Ureter (tissue), 1 donor: ENCODE results near the gene MRPS27. TPM values are rescaled to one million over a fixed set of nuclear protein-coding genes. Genes with fewer than 3 reads are reported as not detected.

Experiments
- DNase-seq: peaks from one replicate; pipeline ENCODE4 v3.0.0-alpha.2; 2020; ENCODE audit warnings: low spot score
- total RNA-seq: library from RNA; stranded (reverse); gene quantifications from one replicate; pipeline ENCODE4 v1.2.4, GENCODE V29; 2023
- donor health status: DM: yes; HTN: yes; CAD: no.

MRPS27 gene
- total RNA-seq, 1 donor from 2014 or later: 69.0 TPM

- DNase-seq: no peak
Measured at GRCh38 chr5:72232838-72233237, 87.2 kb downstream of the MRPS27 start.

- no peak for DNase-seq
Measured at GRCh38 chr5:72231991-72232703, 87.9 kb downstream of the MRPS27 start.

DNA sequence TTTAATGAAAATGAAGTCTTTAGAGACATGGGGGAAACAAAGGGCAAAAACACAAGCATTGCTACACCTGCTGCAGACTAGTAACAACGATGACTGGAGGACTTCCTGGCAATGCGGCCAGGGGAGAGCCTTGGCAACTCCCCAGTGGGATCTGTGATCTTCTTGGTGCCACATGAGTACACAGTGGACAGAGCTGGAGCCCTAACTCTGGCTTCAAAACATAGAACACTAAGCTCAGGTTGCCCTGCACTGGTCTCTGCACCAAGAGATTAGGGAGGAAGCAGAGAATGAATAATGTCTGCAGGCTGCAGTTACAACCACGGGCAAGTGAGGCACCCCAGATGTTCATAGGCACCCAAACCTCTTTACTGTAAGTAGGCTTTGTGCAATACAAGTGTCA, 91.1 kb downstream of the MRPS27 start:
- no peak for DNase-seq

DNA sequence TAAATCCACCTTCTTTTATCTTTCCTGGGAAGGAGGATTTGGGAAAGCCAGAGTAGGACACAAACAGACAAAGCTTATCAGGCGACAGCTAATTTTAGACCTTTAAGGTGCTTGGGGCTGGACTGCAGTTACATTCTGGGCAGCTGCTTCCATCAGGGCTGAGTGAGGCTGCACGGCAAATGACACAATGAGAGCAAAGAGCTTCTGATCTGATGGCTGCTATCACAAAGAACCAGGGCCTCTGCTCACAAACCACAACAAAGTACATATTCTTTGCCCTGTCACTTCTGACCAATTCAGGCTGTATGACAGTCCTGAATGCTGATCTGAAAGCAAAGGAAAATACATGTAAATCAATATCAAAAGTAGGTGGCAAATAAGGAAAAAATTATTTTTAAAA, 93.1 kb downstream of the MRPS27 start:
- no peak for DNase-seq

- DNase-seq: no peak
Measured at GRCh38 chr5:72225741-72226140, 94.3 kb downstream of the MRPS27 start.

- no peak for DNase-seq
Measured at GRCh38 chr5:72224946-72225463, 95.0 kb downstream of the MRPS27 start.

- DNase-seq: no peak
Measured at GRCh38 chr5:72223371-72223770, 96.7 kb downstream of the MRPS27 start.

GRCh38 chr5:72222521-72222920, 97.5 kb downstream of the MRPS27 start:
- DNase-seq: no peak

GRCh38 chr5:72221541-72221940, 98.5 kb downstream of the MRPS27 start:
- DNase-seq: no peak

DNA sequence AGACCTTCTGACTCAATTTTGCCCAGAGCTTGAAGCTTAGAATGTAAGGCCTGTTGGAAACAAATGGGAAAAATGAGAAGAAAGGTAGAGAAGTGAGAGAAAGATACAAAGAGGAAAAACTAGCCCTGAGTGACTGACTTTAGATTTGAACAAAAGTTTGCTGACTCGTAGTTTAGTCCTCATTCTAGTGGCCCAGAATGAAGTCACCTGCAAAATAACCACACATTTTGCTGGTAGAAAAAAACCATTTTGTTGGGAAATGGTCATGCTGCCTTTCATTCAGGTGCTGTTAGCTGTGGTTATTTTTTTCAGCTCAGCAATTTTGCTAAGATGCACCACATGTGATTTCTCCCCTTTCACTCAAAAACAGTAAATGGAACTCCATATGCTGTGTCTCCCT, 98.9 kb downstream of the MRPS27 start:
- DNase-seq: no peak

DNA sequence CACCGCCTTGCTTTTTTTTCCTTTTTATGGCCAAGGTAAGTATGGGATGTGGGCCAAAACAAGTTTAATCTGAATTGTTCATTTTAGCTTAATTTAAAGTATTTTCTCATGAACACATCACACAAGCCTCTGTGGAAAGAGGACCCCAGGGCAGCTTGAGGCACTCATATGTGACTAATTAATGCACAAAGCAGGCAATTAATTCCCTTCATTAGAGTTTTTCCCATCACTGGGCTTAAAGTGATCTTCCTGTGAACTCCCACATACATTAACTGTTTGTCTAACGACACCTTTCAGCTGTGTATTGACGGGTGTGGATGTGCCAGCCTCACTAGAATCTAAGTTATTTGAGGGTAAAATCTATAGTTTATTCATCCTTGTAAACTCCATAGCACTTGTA, 103.3 kb downstream of the MRPS27 start:
- no peak for DNase-seq

GRCh38 chr5:72214168-72214567, 105.9 kb downstream of the MRPS27 start:
- DNase-seq: no peak

DNA sequence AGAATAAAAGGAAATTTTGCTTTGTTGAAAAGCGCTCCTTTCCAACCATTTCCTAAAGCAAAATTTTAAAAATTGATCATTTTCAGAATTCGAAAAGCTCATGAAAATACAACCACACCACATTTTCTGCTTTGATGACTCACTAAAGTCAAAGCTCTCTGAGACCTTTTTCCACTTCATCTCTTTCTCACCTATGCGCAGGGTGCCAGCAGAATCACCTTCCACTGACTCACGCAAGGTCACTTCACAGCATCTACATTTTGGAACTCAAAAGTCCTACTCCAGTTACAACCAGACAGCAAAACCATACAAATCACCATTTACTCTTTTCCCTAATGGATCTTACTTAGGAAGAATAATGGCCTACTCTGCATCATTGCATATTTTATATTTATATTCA, 106.6 kb downstream of the MRPS27 start:
- no peak for DNase-seq

DNA sequence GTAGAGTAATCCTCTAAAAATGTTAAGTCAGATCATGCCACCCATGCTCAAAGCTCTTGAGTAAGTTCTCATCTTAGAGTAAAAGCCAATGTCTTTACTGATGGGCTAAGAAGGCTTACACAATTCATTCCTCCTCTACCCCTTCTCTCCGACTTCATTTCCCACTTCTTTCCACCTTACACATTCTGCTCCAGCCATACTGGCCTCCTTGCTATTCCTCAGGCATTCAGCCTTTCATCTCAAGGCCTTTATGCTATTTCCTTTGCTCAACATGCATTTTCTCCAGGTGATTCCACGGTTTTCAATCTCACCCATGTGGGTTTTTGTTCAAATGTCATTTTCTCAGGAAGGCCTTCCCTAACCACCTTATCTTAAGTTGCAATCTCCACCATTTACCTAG, 107.9 kb downstream of the MRPS27 start:
- no peak for DNase-seq

DNA sequence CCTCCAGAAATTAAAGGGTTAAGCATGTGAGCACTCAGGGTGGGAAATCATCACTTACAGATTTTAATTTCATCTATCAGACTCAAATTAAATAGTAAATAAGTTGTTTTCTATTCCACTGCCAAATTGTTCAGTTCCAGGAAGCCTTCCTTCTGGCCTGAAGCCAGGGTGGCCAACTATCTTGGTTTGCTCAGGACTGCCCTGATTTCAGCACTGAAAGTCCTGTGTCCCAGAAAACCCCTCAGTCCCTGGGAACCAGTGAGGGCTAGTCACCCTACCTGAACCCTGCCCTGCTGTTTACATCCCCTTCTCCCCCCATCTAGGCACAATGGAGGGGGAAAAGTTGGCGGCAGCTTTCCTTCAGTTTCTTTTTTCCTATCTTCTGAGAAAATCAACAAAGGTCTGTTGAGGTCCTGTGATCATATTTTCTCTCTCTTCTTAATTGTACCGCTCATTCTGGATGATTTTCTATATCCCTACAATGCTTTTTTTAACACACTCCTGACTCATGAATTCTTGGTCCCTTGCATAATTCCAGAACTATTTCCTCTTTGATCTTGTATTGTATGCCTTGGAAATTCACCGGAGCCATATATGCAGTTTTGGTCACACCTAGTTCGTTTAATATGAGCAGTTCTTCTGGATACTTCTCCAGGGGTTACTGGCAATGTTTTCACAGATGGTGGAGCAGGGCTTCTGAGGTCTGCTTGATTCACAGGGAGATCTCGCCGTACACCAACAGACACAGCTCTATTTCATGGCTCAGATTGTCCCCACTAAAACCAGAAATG, 109.0 kb downstream of the MRPS27 start:
- peak; percentile 59 for DNase-seq

DNA sequence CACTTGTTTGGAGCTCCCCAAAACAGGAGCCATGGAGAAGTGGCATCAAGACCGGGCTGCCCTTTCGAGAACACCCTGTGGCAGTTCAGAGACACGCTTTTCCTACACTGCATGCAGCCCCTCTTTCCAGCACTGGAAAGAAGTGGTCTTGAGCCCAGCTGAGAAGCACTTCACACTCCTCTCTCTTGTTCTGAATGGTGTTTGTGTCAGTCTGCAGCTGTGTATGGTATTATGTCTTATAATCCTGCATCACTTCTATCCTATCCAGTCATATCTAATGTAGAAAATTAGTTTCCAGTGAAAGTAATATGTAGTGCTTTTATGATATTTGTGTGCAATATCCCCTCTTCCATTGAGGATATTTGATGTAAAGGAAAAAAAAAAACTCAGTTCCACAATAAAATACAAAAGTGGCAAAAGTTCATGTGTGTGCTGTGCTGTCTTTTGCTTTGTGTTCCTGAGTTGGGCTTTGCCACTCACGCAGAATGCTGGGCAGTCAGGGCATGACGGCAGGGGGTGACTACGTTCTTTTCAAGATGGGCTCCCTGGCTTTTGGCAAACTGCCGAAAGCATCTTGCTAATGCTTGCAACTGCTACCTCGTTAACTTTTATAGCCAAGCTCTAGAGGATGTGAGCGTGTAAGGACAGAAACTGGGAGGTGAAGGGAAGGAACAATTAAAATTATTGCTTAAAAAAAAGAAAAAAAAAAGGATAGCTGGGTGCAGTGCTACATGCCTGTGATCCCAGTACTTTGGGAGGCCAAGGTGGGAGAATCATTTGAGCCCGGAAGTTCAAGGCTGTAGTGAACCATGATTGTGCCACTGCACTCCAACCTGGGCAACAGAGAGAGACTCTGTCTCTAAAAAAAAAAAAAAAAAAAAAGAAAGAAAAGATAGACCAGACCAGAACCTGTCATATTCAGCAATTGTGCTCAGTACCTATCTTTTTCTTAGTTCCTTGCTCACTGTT, 110.6 kb downstream of the MRPS27 start:
- DNase-seq: peak; percentile 53

- no peak for DNase-seq
Measured at GRCh38 chr5:72208324-72208926, 111.6 kb downstream of the MRPS27 start.

DNA sequence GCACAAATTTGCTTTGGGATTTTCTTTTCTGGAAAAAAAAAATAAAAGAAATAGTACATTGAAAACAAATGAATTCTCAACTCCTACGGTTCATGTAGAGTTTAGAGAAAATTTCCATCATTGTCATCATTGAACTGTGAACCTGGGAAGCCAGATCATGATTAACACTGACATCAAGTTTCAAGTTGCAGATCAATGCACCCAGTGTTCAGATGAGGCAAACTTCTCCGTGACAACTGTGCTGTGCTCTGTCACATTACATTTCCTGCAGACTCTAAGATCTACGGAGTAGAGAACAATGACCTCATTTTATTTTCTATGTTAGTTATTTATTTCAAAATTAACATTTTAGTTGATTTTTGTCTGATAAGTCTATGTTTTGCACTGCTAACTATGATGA, 113.0 kb downstream of the MRPS27 start:
- no peak for DNase-seq

DNA sequence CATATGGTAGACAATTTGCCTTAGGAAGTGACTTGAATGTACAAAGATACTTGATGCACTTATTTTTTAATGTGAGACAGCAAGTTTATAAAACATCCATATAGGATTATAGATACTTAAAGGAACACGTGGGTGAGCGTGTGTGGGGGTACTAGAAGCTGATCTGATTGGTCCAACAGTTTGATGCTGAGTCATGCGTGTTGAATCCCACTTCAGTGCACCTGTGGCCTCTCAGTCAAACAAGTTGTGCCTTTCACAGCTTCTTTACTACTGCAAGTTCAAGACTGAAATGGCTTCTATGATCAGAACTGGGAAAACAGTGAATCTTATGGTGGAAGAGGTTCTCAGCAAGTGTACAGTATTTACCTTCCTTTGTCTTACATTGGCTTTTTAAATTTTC, 113.9 kb downstream of the MRPS27 start:
- no peak for DNase-seq

DNA sequence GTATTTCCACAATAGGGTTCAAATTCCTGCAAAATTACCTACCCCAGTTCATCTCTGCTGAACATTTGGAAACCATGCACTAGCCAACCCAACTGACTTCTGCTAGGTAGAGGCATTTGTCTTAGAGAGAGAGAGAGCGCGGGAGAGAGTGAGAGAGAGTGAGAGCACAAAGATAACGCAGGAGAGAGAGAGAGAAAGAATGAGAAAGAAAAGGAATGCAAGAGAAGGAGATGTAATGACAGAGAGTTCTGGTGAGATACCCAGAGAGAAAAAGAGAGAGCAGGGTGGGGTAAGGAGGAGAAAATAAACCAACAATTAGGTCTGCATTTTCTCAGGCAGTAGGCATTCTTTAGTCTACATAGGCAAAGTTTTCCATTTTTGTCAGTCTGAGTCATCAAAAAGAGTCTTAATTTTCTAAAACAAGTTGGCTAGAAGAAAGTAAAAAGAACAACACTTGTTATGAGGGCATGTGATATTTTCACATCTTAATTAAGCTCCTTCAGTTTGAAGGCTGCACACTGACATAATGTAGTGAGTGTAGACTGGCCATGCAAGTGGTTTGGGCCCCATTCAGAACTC, 114.5 kb downstream of the MRPS27 start:
- no peak for DNase-seq

- DNase-seq: no peak
Measured at GRCh38 chr5:72204946-72205345, 115.1 kb downstream of the MRPS27 start.
